ENCODE data around the gene ZNF541.

Gene ZNF541

DNA sequence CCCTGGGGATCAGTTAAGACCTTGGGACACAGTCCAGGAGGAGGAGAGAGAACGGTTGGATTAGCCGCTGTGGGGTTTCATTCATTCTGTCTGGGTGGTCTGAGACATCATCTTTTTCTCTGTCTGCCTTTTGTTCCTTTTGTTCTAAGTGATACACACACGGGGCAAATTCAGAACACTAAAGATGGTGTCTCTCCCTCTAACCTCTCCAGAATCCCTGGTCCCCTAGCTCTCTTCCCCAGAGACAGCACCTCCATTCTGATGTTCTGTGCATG, 41.0 kb upstream of the ZNF541 start:
- POLR2A ChIA-PET: no interaction called here
- Histone ChIP-seq H3K27me3 (replicated peaks in 2 of 5; ENCODE audit: control insufficient read depth in 4 of 5, insufficient read depth in 5 of 5, low read length in 4 of 5) (no peaks in the 10 kb centered on the region), H3K4me3 (ENCODE audit: control insufficient read depth in 1 of 7, extremely low read depth in 1 of 7, insufficient read depth in 4 of 7, low read depth in 2 of 7, low read length in 6 of 7) (no peak overlapping the region), H3K27ac (ENCODE audit: insufficient read depth in 1 of 2, low read depth in 1 of 2, low read length in 2 of 2, poor library complexity in 1 of 2, severe bottlenecking in 2 of 2) (no peak overlapping the region), H3K4me1 (ENCODE audit: control extremely low read depth in 1 of 4, control insufficient read depth in 4 of 4, insufficient read depth in 4 of 4, low read length in 3 of 4) (peaks cover 0 to 28% (median 16%) of the 10 kb centered on the region in 4 experiments), H3K36me3 (ENCODE audit: control insufficient read depth in 4 of 4, insufficient read depth in 4 of 4, low read length in 3 of 4) (peaks cover 0 to 4% (median 2%) of the 10 kb centered on the region in 4 experiments), H3K9me3 (ENCODE audit: control extremely low read depth in 1 of 5, control insufficient read depth in 4 of 5, insufficient read depth in 2 of 5, low read depth in 1 of 5, low read length in 4 of 5) (no peaks in the 10 kb centered on the region)
- no CpG with 5 or more reads among the region's 3 CpGs for WGBS (ENCODE audit: insufficient coverage)
- no peak for DNase-seq
- CTCF ChIA-PET: no interaction called here

DNA sequence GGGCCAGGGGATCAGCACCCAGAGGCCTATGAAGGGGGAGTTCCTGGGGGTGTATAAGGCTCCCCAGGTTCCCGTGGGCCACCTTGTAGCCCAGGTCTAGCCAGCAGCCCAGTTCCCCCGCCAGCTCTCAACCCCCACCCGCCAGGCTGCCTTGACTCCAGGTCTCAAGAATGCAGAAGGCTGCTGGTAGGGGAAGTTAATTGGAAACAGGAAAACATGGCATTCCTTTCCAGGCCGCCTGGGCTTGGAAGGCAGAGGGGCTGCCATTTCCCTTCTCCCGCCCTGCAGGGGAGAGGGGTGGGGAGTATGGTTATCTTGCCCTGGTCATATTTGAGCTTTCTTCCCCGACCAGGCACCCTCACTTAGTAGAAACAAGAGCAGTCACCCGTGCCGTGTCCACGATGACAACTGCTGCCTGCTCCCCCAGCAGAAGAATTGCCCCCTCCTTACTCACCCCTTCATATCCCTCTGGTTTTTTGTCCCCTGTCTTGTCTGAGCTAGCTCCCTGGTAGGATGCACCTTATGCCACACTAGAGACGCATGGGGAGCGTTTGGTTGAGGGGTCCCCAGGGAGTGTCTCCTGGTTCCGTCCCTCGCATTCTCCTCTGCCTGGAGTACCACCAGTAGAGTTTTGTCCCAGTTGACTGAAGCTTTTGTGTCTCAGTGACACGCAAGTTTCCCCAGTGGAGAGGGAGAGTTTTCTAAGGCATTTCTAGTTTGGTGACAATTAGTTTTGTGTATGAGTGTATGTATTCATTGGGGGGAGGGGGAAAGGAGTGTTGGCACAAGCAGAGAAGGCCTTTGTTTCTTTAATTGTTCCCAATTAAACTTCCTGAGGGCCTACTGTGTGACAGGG, 40.4 kb upstream of the ZNF541 start:
- WGBS (ENCODE audit: insufficient coverage): 76% methylated on average over 11 of the region's 14 CpGs
- H3K27me3 ChIP-seq (replicated peaks in 2 of 5; ENCODE audit: control insufficient read depth in 4 of 5, insufficient read depth in 5 of 5, low read length in 4 of 5): no peaks in the 10 kb centered on the region
- H3K27ac ChIP-seq (ENCODE audit: insufficient read depth in 1 of 2, low read depth in 1 of 2, low read length in 2 of 2, poor library complexity in 1 of 2, severe bottlenecking in 2 of 2): no peak overlapping the region
- ChIA-PET POLR2A (no interaction called here), CTCF (interaction anchor here (1.3 kb wide), 1 partner anchor 95 kb away, joined by 3 read pairs; no protein-coding TSS in a partner anchor)
- no peak overlapping the region for H3K4me3 ChIP-seq (ENCODE audit: control insufficient read depth in 1 of 7, extremely low read depth in 1 of 7, insufficient read depth in 4 of 7, low read depth in 2 of 7, low read length in 6 of 7)
- peak in 1 of 3 donors; percentile 11 for DNase-seq
- no peaks in the 10 kb centered on the region for H3K9me3 ChIP-seq (ENCODE audit: control extremely low read depth in 1 of 5, control insufficient read depth in 4 of 5, insufficient read depth in 2 of 5, low read depth in 1 of 5, low read length in 4 of 5)
- H3K4me1 ChIP-seq (ENCODE audit: control extremely low read depth in 1 of 4, control insufficient read depth in 4 of 4, insufficient read depth in 4 of 4, low read length in 3 of 4): peaks cover 0 to 28% (median 16%) of the 10 kb centered on the region in 4 experiments
- H3K36me3 ChIP-seq (ENCODE audit: control insufficient read depth in 4 of 4, insufficient read depth in 4 of 4, low read length in 3 of 4): peaks cover 0 to 4% (median 2%) of the 10 kb centered on the region in 4 experiments

DNA sequence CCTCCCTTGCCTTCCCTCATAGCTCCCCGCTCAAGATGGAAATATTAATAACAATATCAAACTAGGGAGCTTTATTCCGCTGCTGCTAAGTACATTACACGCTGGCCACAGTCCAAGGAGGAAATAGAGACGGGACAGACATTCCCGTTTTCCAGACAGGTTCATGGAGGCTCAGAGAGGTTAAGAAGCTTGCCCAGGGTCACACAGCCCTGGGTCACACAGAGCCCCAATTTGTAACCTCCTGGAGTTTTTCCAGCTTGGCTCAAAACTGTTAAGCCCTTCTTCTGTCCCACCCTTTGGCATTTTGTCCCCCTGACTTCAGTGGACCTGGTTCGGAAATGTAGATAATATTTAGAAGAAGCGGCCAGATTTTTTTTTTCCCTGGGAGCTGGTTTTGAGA, 38.0 kb upstream of the ZNF541 start:
- CTCF ChIA-PET: interaction anchor here (0.9 to 2.0 kb wide), 6 partner anchors 12 to 127 kb away, joined by 3 to 8 read pairs (median 4); partner anchors contain the start of gene KPTN
- H3K27ac ChIP-seq (ENCODE audit: insufficient read depth in 1 of 2, low read depth in 1 of 2, low read length in 2 of 2, poor library complexity in 1 of 2, severe bottlenecking in 2 of 2): no peak overlapping the region
- peaks cover 0 to 4% (median 2%) of the 10 kb centered on the region in 4 experiments for H3K36me3 ChIP-seq (ENCODE audit: control insufficient read depth in 4 of 4, insufficient read depth in 4 of 4, low read length in 3 of 4)
- 82% methylated on average over 6 of the region's 7 CpGs for WGBS (ENCODE audit: insufficient coverage)
- DNase-seq: no peak
- peaks cover 0 to 31% (median 20%) of the 10 kb centered on the region in 4 experiments for H3K4me1 ChIP-seq (ENCODE audit: control extremely low read depth in 1 of 4, control insufficient read depth in 4 of 4, insufficient read depth in 4 of 4, low read length in 3 of 4)
- H3K9me3 ChIP-seq (ENCODE audit: control extremely low read depth in 1 of 5, control insufficient read depth in 4 of 5, insufficient read depth in 2 of 5, low read depth in 1 of 5, low read length in 4 of 5): no peaks in the 10 kb centered on the region
- peak overlapping the region in 4 of 7 experiments; percentile 2 to 89 (median 80) for H3K4me3 ChIP-seq (ENCODE audit: control insufficient read depth in 1 of 7, extremely low read depth in 1 of 7, insufficient read depth in 4 of 7, low read depth in 2 of 7, low read length in 6 of 7)
- POLR2A ChIA-PET: no interaction called here
- H3K27me3 ChIP-seq (replicated peaks in 2 of 5; ENCODE audit: control insufficient read depth in 4 of 5, insufficient read depth in 5 of 5, low read length in 4 of 5): no peaks in the 10 kb centered on the region

DNA sequence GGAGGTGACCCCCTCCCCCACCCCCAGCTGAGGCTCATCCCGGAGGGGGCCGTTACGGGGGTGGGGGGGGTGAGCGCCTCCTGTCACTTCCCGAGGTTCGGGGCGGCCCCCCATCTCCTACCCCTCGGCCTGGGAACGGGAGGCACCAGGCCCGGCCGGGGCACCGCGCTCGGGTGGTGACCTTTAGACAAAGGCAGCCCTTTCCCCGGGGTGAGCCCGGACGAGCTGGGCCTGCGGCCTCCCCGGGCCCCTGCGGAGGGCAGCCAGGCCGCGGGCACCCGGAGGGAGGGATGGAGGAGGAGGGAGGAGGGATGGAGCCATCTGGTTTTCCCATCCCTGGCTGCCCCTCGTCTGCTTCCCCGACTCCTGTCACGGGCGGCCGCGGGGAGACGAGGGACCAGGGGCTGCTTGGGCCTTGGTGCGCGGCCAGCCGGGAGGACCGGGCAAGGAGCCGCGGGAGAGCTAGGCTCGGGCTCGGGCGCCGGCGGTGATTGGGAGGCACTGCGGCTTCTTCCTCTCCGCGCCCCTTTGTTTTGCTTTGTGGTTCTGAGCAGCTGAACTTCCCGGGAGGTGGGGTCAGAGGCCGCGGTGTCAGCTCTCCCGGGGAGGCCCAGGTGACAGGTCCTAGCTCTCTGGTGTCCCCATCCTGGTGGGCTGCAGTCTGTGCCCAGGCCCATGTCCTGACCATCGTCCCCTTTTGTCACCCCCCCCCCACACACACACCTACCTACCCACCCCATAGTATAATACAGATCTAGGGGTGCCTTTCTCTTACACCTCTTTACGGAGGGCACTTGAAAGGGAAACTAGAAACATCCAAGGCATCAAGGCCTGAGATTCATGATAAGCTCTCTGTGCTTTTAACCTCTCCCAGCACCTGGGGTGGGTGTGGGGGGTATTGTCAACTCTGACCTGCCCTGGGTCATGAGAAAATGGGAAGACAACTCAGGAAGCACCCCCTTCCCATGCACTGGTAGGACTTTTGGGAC, 37.3 kb upstream of the ZNF541 start:
- Histone ChIP-seq H3K27me3 (replicated peaks in 2 of 5; ENCODE audit: control insufficient read depth in 4 of 5, insufficient read depth in 5 of 5, low read length in 4 of 5) (no peaks in the 10 kb centered on the region), H3K9me3 (ENCODE audit: control extremely low read depth in 1 of 5, control insufficient read depth in 4 of 5, insufficient read depth in 2 of 5, low read depth in 1 of 5, low read length in 4 of 5) (no peaks in the 10 kb centered on the region), H3K27ac (ENCODE audit: insufficient read depth in 1 of 2, low read depth in 1 of 2, low read length in 2 of 2, poor library complexity in 1 of 2, severe bottlenecking in 2 of 2) (peak overlapping the region in 1 of 2 experiments; percentile 77), H3K36me3 (ENCODE audit: control insufficient read depth in 4 of 4, insufficient read depth in 4 of 4, low read length in 3 of 4) (peaks cover 0 to 4% (median 2%) of the 10 kb centered on the region in 4 experiments), H3K4me3 (ENCODE audit: control insufficient read depth in 1 of 7, extremely low read depth in 1 of 7, insufficient read depth in 4 of 7, low read depth in 2 of 7, low read length in 6 of 7) (peak overlapping the region; percentile 62 to 89 (median 83)), H3K4me1 (ENCODE audit: control extremely low read depth in 1 of 4, control insufficient read depth in 4 of 4, insufficient read depth in 4 of 4, low read length in 3 of 4) (peaks cover 0 to 31% (median 20%) of the 10 kb centered on the region in 4 experiments)
- POLR2A ChIA-PET: no interaction called here
- peak; percentile 30 to 56 (median 38) for DNase-seq
- CTCF ChIA-PET: interaction anchor here (0.9 to 2.0 kb wide), 6 partner anchors 12 to 126 kb away, joined by 3 to 8 read pairs (median 4); partner anchors contain the start of gene KPTN
- under 1% methylated on average over 42 of the region's 50 CpGs for WGBS (ENCODE audit: insufficient coverage)

DNA sequence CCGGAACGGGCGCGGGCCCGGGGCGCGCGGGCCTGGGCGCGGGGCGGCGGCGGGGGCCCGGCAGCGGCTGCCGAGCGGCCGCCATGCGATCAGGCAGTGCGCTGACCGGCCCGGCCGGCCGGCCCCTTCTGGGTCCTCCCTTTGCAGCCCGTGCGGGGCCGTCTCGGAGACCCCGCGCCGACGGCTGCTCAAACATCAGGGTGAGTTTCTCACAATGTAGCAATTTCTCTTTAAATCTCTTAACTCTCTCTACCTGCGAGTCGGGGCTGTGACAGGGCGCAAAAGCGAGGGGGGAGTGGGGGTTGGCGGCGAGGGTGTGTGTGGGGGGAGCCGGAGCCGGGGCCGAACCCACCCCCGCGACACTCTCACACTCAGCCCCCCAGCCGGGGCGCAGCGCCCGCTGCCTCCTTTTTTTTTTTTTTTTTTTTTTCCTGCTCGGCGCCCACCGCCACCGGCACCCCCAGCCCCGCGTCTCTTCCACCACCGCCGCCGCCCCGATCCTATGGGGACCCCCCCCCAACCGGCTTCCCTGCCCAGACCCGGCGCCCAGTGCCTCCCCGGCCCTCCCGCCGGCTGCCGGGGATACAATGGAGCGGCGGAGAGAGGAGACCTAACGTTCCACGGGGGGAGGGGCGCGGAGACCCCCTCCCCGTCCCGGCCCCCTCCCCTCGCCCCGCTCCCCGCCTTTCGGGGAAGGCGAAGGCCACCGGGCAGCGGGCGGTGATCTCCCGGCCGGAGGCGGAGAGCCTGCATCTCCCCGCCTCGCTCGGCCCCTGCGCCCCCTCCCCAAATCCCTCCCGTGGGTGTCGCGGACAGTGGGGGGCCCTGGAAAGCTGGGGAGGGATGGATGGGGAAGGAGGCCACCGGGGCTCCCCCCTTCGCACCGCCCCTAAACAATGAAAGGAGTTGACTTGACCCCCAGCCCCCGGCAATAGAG, 36.3 kb upstream of the ZNF541 start, which contains the start of gene BICRA:
Gene BICRA, plus strand, starts transcription at position 166 of the 937 bp plus-strand sequence. CDS start 64,441 bp downstream, outside the sequence.
- H3K27me3 ChIP-seq (replicated peaks in 2 of 5; ENCODE audit: control insufficient read depth in 4 of 5, insufficient read depth in 5 of 5, low read length in 4 of 5): no peaks in the 10 kb centered on the region
- peaks cover 0 to 31% (median 20%) of the 10 kb centered on the region in 4 experiments for H3K4me1 ChIP-seq (ENCODE audit: control extremely low read depth in 1 of 4, control insufficient read depth in 4 of 4, insufficient read depth in 4 of 4, low read length in 3 of 4)
- H3K27ac ChIP-seq (ENCODE audit: insufficient read depth in 1 of 2, low read depth in 1 of 2, low read length in 2 of 2, poor library complexity in 1 of 2, severe bottlenecking in 2 of 2): peak within 1 kb of the TSS; percentile 40 to 85
- CTCF ChIA-PET: interaction anchor here (2.0 kb wide), 1 partner anchor 89 kb away, joined by 8 read pairs; no protein-coding TSS in a partner anchor
- no peaks in the 10 kb centered on the region for H3K9me3 ChIP-seq (ENCODE audit: control extremely low read depth in 1 of 5, control insufficient read depth in 4 of 5, insufficient read depth in 2 of 5, low read depth in 1 of 5, low read length in 4 of 5)
- DNase-seq: peak; percentile 82 to 86 (median 85)
- 0% methylated on average over 26 of the region's 94 CpGs for WGBS (ENCODE audit: insufficient coverage)
- POLR2A ChIA-PET: interaction anchor here (0.5 kb wide), 1 partner anchor 514 kb away, joined by 3 read pairs; no protein-coding TSS in a partner anchor
- H3K4me3 ChIP-seq (ENCODE audit: control insufficient read depth in 1 of 7, extremely low read depth in 1 of 7, insufficient read depth in 4 of 7, low read depth in 2 of 7, low read length in 6 of 7): peak within 1 kb of the TSS; percentile 80 to 96 (median 86)
- peaks cover 0 to 3% (median 0%) of the 10 kb centered on the region in 4 experiments for H3K36me3 ChIP-seq (ENCODE audit: control insufficient read depth in 4 of 4, insufficient read depth in 4 of 4, low read length in 3 of 4)

Data from common myeloid progenitor, CD34-positive (primary cell).